SK-N-SH treated with all-trans-retinoic acid at 6 μM for 48 hours (cell line): ENCODE results near the gene ZNF570.

Experiments used
- ATAC-seq: fragments of 200-7000 bp; cut with Tn5 transposase; 3 replicates; pipeline ENCODE4 v1.9.1; 2020; ENCODE audit warnings: mild to moderate bottlenecking, moderate library complexity
- ARNTL ChIP-seq: fragments of 450-650 bp; formaldehyde crosslinking; IDR thresholded peaks from 2 replicates; pipeline ENCODE4 v1.5.0; 2020; ENCODE audit warnings: low read depth, mild to moderate bottlenecking, moderate library complexity, borderline replicate concordance
- BACH2 ChIP-seq: fragments of 250-450 bp; sonication (Bioruptor Pico); IDR thresholded peaks from 2 replicates; pipeline ENCODE4 v1.9.0; 2021; ENCODE audit warnings: mild to moderate bottlenecking, borderline replicate concordance
- CREB5 ChIP-seq: fragments of 250-450 bp; sonication (Bioruptor Pico); IDR thresholded peaks from 2 replicates; pipeline ENCODE4 v1.5.1; 2020; ENCODE audit warnings: low read depth, mild to moderate bottlenecking, moderate library complexity
- CSDC2 ChIP-seq: fragments of 250-450 bp; sonication (Bioruptor Pico); IDR thresholded peaks from 2 replicates; pipeline ENCODE4 v1.5.0; 2020; ENCODE audit warnings: mild to moderate bottlenecking, moderate library complexity
- ESRRG ChIP-seq: fragments of 250-450 bp; sonication (Bioruptor Pico); IDR thresholded peaks from 2 replicates; pipeline ENCODE4 v1.6.1; 2021; ENCODE audit warnings: mild to moderate bottlenecking
- ISL1 ChIP-seq: fragments of 250-450 bp; sonication (Bioruptor Pico); IDR thresholded peaks from 2 replicates; pipeline ENCODE4 v2.1.2; 2022; ENCODE audit warnings: mild to moderate bottlenecking, moderate library complexity
- OSR1 ChIP-seq: fragments of 250-450 bp; sonication (Bioruptor Pico); IDR thresholded peaks from 2 replicates; pipeline ENCODE4 v1.8.0; 2022; ENCODE audit warnings: moderate library complexity, mild to moderate bottlenecking, inconsistent platforms
- PATZ1 ChIP-seq: fragments of 250-450 bp; sonication (Bioruptor Pico); IDR thresholded peaks from 2 replicates; pipeline ENCODE4 v1.8.0; 2020; ENCODE audit warnings: mild to moderate bottlenecking, moderate library complexity, borderline replicate concordance
- POU6F1 ChIP-seq: fragments of 250-450 bp; sonication (Bioruptor Pico); IDR thresholded peaks from 2 replicates; pipeline ENCODE4 v1.8.0; 2021; ENCODE audit warnings: low read depth, mild to moderate bottlenecking, moderate library complexity, borderline replicate concordance
- PPARA ChIP-seq: fragments of 250-450 bp; sonication (Bioruptor Pico); IDR thresholded peaks from 2 replicates; pipeline ENCODE4 v1.5.0; 2020; ENCODE audit warnings: mild to moderate bottlenecking, borderline replicate concordance
- RARB ChIP-seq: fragments of 250-450 bp; sonication (Bioruptor Pico); IDR thresholded peaks from 2 replicates; pipeline ENCODE4 v1.8.0; 2021; ENCODE audit warnings: mild to moderate bottlenecking, moderate library complexity
- SNAI2 ChIP-seq: fragments of 250-450 bp; sonication (Bioruptor Pico); IDR thresholded peaks from 2 replicates; pipeline ENCODE4 v1.5.0; 2020; ENCODE audit warnings: mild to moderate bottlenecking, moderate library complexity
- TCF4 ChIP-seq: fragments of 250-450 bp; sonication (Bioruptor Pico); IDR thresholded peaks from 2 replicates; pipeline ENCODE4 v1.8.0; 2021; ENCODE audit warnings: mild to moderate bottlenecking, moderate library complexity, borderline replicate concordance
- TOX ChIP-seq: fragments of 250-450 bp; sonication (Bioruptor Pico); IDR thresholded peaks from 2 replicates; pipeline ENCODE4 v1.8.0; 2021; ENCODE audit warnings: mild to moderate bottlenecking, moderate library complexity, borderline replicate concordance
- TSHZ2 ChIP-seq: fragments of 250-450 bp; sonication (Bioruptor Pico); IDR thresholded peaks from 2 replicates; pipeline ENCODE4 v1.5.0; 2020; ENCODE audit warnings: mild to moderate bottlenecking, moderate library complexity
- ZC3H10 ChIP-seq: fragments of 250-450 bp; sonication (Bioruptor Pico); IDR thresholded peaks from 2 replicates; pipeline ENCODE4 v1.5.1; 2021; ENCODE audit warnings: mild to moderate bottlenecking, moderate library complexity
- ZFP3 ChIP-seq: fragments of 250-450 bp; sonication (Bioruptor Pico); IDR thresholded peaks from 2 replicates; pipeline ENCODE4 v1.5.0; 2020; ENCODE audit warnings: mild to moderate bottlenecking, moderate library complexity
- ZFP30 ChIP-seq: fragments of 450-650 bp; formaldehyde crosslinking; IDR thresholded peaks from 2 replicates; pipeline ENCODE4 v1.5.0; 2022; ENCODE audit warnings: mild to moderate bottlenecking, moderate library complexity
- ZNF565 ChIP-seq: fragments of 450-650 bp; formaldehyde crosslinking; conservative IDR thresholded peaks from 2 replicates; pipeline ENCODE4 v1.5.0; 2020; ENCODE audit warnings: low read depth, mild to moderate bottlenecking, moderate library complexity
- ZNF70 ChIP-seq: fragments of 450-650 bp; formaldehyde crosslinking; IDR thresholded peaks from 2 replicates; pipeline ENCODE4 v1.5.0; 2020; ENCODE audit warnings: mild to moderate bottlenecking, moderate library complexity
- ZNF8 ChIP-seq: fragments of 450-650 bp; formaldehyde crosslinking; IDR thresholded peaks from 2 replicates; pipeline ENCODE4 v1.5.0; 2020; ENCODE audit warnings: mild to moderate bottlenecking, moderate library complexity

ZNF570 gene

GRCh38 chr19:37511186-37511585, 42.0 kb downstream of the ZNF570 start:
- no peak for ATAC-seq
- TF ChIP-seq TCF4 (no peak), PPARA (CRISPR knock-in tag) (no peak), ZC3H10 (CRISPR knock-in tag) (no peak), ESRRG (CRISPR knock-in tag) (no peak), CREB5 (CRISPR knock-in tag) (no peak), OSR1 (no peak), ISL1 (CRISPR knock-in tag) (no peak), ZFP30 (CRISPR knock-in tag) (no peak), BACH2 (CRISPR knock-in tag) (no peak), TOX (CRISPR knock-in tag) (no peak), PATZ1 (CRISPR knock-in tag) (no peak), POU6F1 (CRISPR knock-in tag) (no peak), ZNF70 (CRISPR knock-in tag) (no peak)

- no peak for ATAC-seq
- TF ChIP-seq CSDC2 (CRISPR knock-in tag) (no peak), TSHZ2 (CRISPR knock-in tag) (no peak), CREB5 (CRISPR knock-in tag) (no peak), SNAI2 (CRISPR knock-in tag) (no peak), ZFP3 (no peak), OSR1 (no peak), ZNF565 (CRISPR knock-in tag) (no peak), ZNF8 (CRISPR knock-in tag) (no peak), ZFP30 (CRISPR knock-in tag) (no peak), ISL1 (CRISPR knock-in tag) (no peak), TOX (CRISPR knock-in tag) (no peak), TCF4 (no peak), PPARA (CRISPR knock-in tag) (no peak), ESRRG (CRISPR knock-in tag) (no peak), BACH2 (CRISPR knock-in tag) (no peak)
These were observed 42.7 kb downstream of the ZNF570 start for GRCh38 chr19:37511821-37512220.

GRCh38 chr19:37513397-37513796, 44.2 kb downstream of the ZNF570 start:
- ATAC-seq = no peak
- TF ChIP-seq TOX (CRISPR knock-in tag) (no peak), ZFP3 (no peak), RARB (CRISPR knock-in tag) (no peak), PATZ1 (CRISPR knock-in tag) (no peak), PPARA (CRISPR knock-in tag) (no peak), OSR1 (no peak), ZNF565 (CRISPR knock-in tag) (no peak), ESRRG (CRISPR knock-in tag) (no peak), ZNF8 (CRISPR knock-in tag) (no peak), BACH2 (CRISPR knock-in tag) (no peak), POU6F1 (CRISPR knock-in tag) (no peak), CREB5 (CRISPR knock-in tag) (no peak), ARNTL (CRISPR knock-in tag) (no peak), ZC3H10 (CRISPR knock-in tag) (no peak), TCF4 (no peak)
